SK-N-SH (cell line): ENCODE measurements around the gene STARD10. TPM values are rescaled to one million over a fixed set of nuclear protein-coding genes. Genes with fewer than 3 reads are reported as not detected.

Source experiments
- CTCF ChIA-PET: fragments of 300-600, 350-600 bp; formaldehyde crosslinking; extraction: SDS; loops from one replicate; lab custom pipeline; 2021; lab: Yijun Ruan, JAX
- POLR2A ChIA-PET: fragments of 350-600 bp; sonication (Branson Sonifier 250); formaldehyde crosslinking; extraction: SDS; loops from one replicate; lab custom pipeline; 2020; ENCODE audit warnings: antibody characterized with exemption, inconsistent platforms; lab: Yijun Ruan, JAX
- DNase-seq: peaks from one replicate; pipeline ENCODE4 v3.0.0; 2012
- H2AFZ ChIP-seq: fragments of 200-600 bp; sonication (generic); 2 replicates; pipeline ENCODE4 v1.8.1; 2016; ENCODE audit warnings: antibody characterized with exemption, mild to moderate bottlenecking, low read depth
- H3F3A ChIP-seq: fragments of 200-600 bp; sonication (generic); replicated peaks from 2 replicates; pipeline ENCODE3; 2016; ENCODE audit warnings: antibody characterized with exemption, mild to moderate bottlenecking; ENCODE audit not compliant: insufficient read depth
- H3K27ac ChIP-seq, 2 experiments: fragments of 200-500 bp in 1 of 2; fragments of 200-600 bp in 1 of 2; sonication (Bioruptor generic) in 1 of 2; sonication (generic), shearing (Covaris generic) in 1 of 2; 2 replicates each; pipeline versions ENCODE4 v1.5.1 to v1.6.1; 2014 to 2016; ENCODE audit warnings: low read depth in 2 of 2, inconsistent platforms in 1 of 2, low read length in 1 of 2, mild to moderate bottlenecking in 1 of 2, mixed read lengths in 1 of 2
- H3K27me3 ChIP-seq: fragments of 200-600 bp; sonication (generic), shearing (Covaris generic); 2 replicates; pipeline ENCODE4 v1.6.1; 2016; ENCODE audit warnings: mixed run types; ENCODE audit not compliant: insufficient read depth
- H3K36me3 ChIP-seq, 2 experiments: fragments of 200-500 bp in 1 of 2; fragments of 200-600 bp in 1 of 2; sonication (Bioruptor generic) in 1 of 2; sonication (generic) in 1 of 2; replicated peaks in 1 of 2; 2 replicates each; pipeline versions ENCODE3 to v1.5.1; 2014 to 2016; ENCODE audit warnings: low read length in 1 of 2, mild to moderate bottlenecking in 1 of 2; ENCODE audit not compliant: insufficient read depth in 2 of 2, control insufficient read depth in 1 of 2
- H3K4me1 ChIP-seq, 2 experiments: fragments of 200-500 bp in 1 of 2; fragments of 200-600 bp in 1 of 2; sonication (Bioruptor generic) in 1 of 2; sonication (generic), shearing (Covaris generic) in 1 of 2; 2 replicates each; pipeline versions ENCODE4 v1.5.1 to v1.6.1; 2014 to 2016; ENCODE audit warnings: low read depth in 1 of 2, low read length in 1 of 2, mixed run types in 1 of 2; ENCODE audit not compliant: insufficient read depth in 2 of 2, control insufficient read depth in 1 of 2
- H3K4me2 ChIP-seq: fragments of 200-600 bp; sonication (generic), shearing (Covaris generic); 2 replicates; pipeline ENCODE4 v1.6.1; 2017; ENCODE audit warnings: mixed run types
- H3K4me3 ChIP-seq, 2 experiments: fragments of 200-500 bp in 1 of 2; fragments of 200-600 bp in 1 of 2; sonication (Bioruptor generic) in 1 of 2; sonication (generic), shearing (Covaris generic) in 1 of 2; 2 replicates each; pipeline versions ENCODE4 v1.5.1 to v1.8.1; 2014 to 2016; ENCODE audit warnings: low read depth in 2 of 2, inconsistent platforms in 1 of 2, low read length in 1 of 2, mild to moderate bottlenecking in 1 of 2, mixed read lengths in 1 of 2, moderate library complexity in 1 of 2
- H3K79me2 ChIP-seq: fragments of 200-600 bp; sonication (generic); 2 replicates; pipeline ENCODE4 v1.8.1; 2017; ENCODE audit warnings: mild to moderate bottlenecking; ENCODE audit not compliant: insufficient read depth
- H3K9ac ChIP-seq: fragments of 200-600 bp; sonication (generic); 2 replicates; pipeline ENCODE4 v1.6.1; 2017; ENCODE audit warnings: mixed run types
- H3K9me2 ChIP-seq: fragments of 200-600 bp; sonication (generic); 2 replicates; pipeline ENCODE4 v1.6.1; 2017; ENCODE audit warnings: mixed run types
- H3K9me3 ChIP-seq: fragments of 200-600 bp; sonication (generic); 2 replicates; pipeline ENCODE4 v1.6.1; 2017; ENCODE audit warnings: mixed run types, mild to moderate bottlenecking, moderate library complexity
- H4K20me1 ChIP-seq: fragments of 200-600 bp; sonication (generic); 2 replicates; pipeline ENCODE4 v1.6.1; 2017; ENCODE audit warnings: mild to moderate bottlenecking, mixed run types; ENCODE audit not compliant: insufficient read depth
- FOSL2 ChIP-seq: IDR thresholded peaks from 2 replicates; pipeline ENCODE4 v1.4.0; 2012; ENCODE audit warnings: low read depth, mild to moderate bottlenecking, moderate library complexity, borderline replicate concordance
- FOXM1 ChIP-seq: IDR thresholded peaks from 2 replicates; pipeline ENCODE4 v1.4.0; 2012; ENCODE audit warnings: low read depth, mild to moderate bottlenecking
- MXI1 ChIP-seq: IDR thresholded peaks from 2 replicates; pipeline ENCODE4 v1.6.1; 2012; ENCODE audit warnings: mild to moderate bottlenecking, low read depth, low read length, improper control_type of control experiment
- NRF1 ChIP-seq: IDR thresholded peaks from 2 replicates; pipeline ENCODE4 v1.6.1; 2012; ENCODE audit warnings: low read depth, mild to moderate bottlenecking, low read length
- RAD21 ChIP-seq: IDR thresholded peaks from 2 replicates; pipeline ENCODE4 v1.6.1; 2012; ENCODE audit warnings: mild to moderate bottlenecking, low read length
- RCOR1 ChIP-seq: fragments of 150-350 bp; IDR thresholded peaks from 2 replicates; pipeline ENCODE4 v1.6.1; 2017; ENCODE audit warnings: antibody characterized with exemption, low read length
- RXRA ChIP-seq: IDR thresholded peaks from 2 replicates; pipeline ENCODE4 v1.4.0; 2012; ENCODE audit warnings: low read depth, mild to moderate bottlenecking, borderline replicate concordance
- SMC3 ChIP-seq: IDR thresholded peaks from 2 replicates; pipeline ENCODE4 v1.6.1; 2012; ENCODE audit warnings: low read depth, low read length, improper control_type of control experiment
- TCF12 ChIP-seq: IDR thresholded peaks from 2 replicates; pipeline ENCODE4 v1.4.0; 2012
- TEAD4 ChIP-seq: IDR thresholded peaks from 2 replicates; pipeline ENCODE4 v1.4.0; 2012; ENCODE audit warnings: mild to moderate bottlenecking, borderline replicate concordance; ENCODE audit not compliant: insufficient read depth
- YY1 ChIP-seq: IDR thresholded peaks from 2 replicates; pipeline ENCODE4 v1.4.0; 2012; ENCODE audit warnings: low read depth, mild to moderate bottlenecking
- WGBS: methylation state at CpG from one replicate; pipeline ENCODE4 v1.1.6; 2017; ENCODE audit warnings: low lambda C conversion rate; 5-methylcytosine and 5-hydroxymethylcytosine counted together
- polyA plus RNA-seq, 3 experiments: library from polyadenylated mRNA; depleted of rRNA; stranded (reverse); fragments of >200 nt; gene quantifications; 2 replicates each; pipeline ENCODE4 v1.2.3, GENCODE V29; 2012
- TF ChIP-seq, protein P1 (sequence below): IDR thresholded peaks from 2 replicates; pipeline ENCODE4 v1.4.0; 2012; ENCODE audit warnings: low read depth, borderline replicate concordance
- TF ChIP-seq, protein P2 (sequence below): fragments of 150-350 bp; IDR thresholded peaks from 2 replicates; pipeline ENCODE4 v1.6.1; 2016; ENCODE audit warnings: mild to moderate bottlenecking, low read depth, low read length
- TF ChIP-seq, protein P3 (sequence below): IDR thresholded peaks from 2 replicates; pipeline ENCODE4 v1.4.0; 2012; ENCODE audit warnings: low read depth
- TF ChIP-seq, protein P4 (sequence below): fragments of 200-600 bp; sonication (generic); IDR thresholded peaks from 2 replicates; pipeline ENCODE4 v1.6.1; 2017; ENCODE audit warnings: antibody characterized with exemption, mild to moderate bottlenecking, moderate library complexity
- TF ChIP-seq, protein P5 (sequence below): IDR thresholded peaks from 2 replicates; pipeline ENCODE4; 2012
- TF ChIP-seq, protein P6 (sequence below): IDR thresholded peaks from 2 replicates; pipeline ENCODE4 v1.4.0; 2012; ENCODE audit warnings: low read depth, borderline replicate concordance

The STARD10 gene
- polyA plus RNA-seq, 1 of the 3 experiments (the other 2 are of a cell fraction) = 47.7 TPM

DNA sequence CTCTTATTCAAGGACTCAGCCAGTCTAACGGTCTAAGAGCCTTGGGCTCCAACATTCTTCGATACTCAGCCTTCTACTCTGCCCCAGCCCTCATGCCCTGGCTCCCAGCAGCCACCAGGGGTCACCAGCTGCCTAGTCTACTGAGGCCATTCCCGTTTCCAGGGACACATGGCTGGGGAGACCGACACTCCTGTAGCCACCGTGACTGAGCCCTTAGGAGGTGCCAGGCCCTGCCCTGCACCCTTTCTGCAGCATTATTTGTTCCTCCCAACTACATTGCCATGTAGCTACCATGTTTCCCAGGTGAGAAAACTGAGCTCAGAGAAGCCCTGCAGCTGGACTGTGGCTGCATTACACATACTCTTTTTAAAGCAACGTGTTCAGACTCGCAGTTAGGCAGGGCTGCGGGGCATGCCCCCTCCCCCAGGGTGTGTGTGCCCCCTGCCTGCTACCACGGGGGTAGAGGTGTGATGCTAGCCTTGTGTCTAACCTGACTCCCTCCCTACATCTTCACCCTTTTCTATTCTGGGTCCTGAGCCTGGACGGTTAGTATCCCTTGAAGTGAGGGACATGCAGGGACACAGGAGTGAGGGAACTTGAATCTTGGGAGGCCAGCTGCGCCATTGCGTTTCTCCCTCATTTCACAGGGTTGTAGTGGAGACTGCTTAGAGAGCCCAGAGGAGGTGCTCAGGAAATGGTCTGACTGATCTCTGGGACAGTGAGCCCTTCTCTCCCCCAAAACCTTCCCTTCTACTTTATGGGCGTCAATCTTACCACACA, 37.9 kb upstream of the STARD10 start:
- no peaks in the 10 kb centered on the region for H3K79me2 ChIP-seq
- H3K9me3 ChIP-seq = no peaks in the 10 kb centered on the region
- H2AFZ ChIP-seq = no peak overlapping the region
- no peak overlapping the region for H3K4me2 ChIP-seq
- CTCF ChIA-PET = interaction anchor here (0.6 to 11.4 kb wide), 62 partner anchors 9 to 626 kb away, joined by 3 to 271 read pairs (median 4); partner anchors contain the start of genes ATG16L2 and FCHSD2
- H3K9ac ChIP-seq = no peak overlapping the region
- POLR2A ChIA-PET = interaction anchor here (1.1 to 1.4 kb wide), 2 partner anchors 345 to 346 kb away, joined by 3 to 8 read pairs; no protein-coding TSS in a partner anchor
- WGBS = 57% methylated on average over 13 of the region's 13 CpGs
- DNase-seq = peak; percentile 88
- H3K27me3 ChIP-seq = no peaks in the 10 kb centered on the region
- H3F3A ChIP-seq = no peaks in the 10 kb centered on the region
- H3K4me1 ChIP-seq = peaks cover 5 to 10% of the 10 kb centered on the region in 2 experiments; a peak in 2 of 4 replicates
- no peaks in the 10 kb centered on the region for H3K36me3 ChIP-seq
- no peak overlapping the region; a peak in 1 of 4 replicates for H3K27ac ChIP-seq
- peak; percentile 81; the same call in 1 of the 2 replicates for TF ChIP-seq MXI1
- peak; percentile 99 for TF ChIP-seq SMC3
- TF ChIP-seq, protein P1, sequence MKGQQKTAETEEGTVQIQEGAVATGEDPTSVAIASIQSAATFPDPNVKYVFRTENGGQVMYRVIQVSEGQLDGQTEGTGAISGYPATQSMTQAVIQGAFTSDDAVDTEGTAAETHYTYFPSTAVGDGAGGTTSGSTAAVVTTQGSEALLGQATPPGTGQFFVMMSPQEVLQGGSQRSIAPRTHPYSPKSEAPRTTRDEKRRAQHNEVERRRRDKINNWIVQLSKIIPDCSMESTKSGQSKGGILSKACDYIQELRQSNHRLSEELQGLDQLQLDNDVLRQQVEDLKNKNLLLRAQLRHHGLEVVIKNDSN = no peak
- TF ChIP-seq, protein P2, sequence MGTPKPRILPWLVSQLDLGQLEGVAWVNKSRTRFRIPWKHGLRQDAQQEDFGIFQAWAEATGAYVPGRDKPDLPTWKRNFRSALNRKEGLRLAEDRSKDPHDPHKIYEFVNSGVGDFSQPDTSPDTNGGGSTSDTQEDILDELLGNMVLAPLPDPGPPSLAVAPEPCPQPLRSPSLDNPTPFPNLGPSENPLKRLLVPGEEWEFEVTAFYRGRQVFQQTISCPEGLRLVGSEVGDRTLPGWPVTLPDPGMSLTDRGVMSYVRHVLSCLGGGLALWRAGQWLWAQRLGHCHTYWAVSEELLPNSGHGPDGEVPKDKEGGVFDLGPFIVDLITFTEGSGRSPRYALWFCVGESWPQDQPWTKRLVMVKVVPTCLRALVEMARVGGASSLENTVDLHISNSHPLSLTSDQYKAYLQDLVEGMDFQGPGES = no peak
- 0 out of 2 replicates have a peak, but pooled peaks have one; percentile 27 for TF ChIP-seq NRF1
- TF ChIP-seq, protein P3, sequence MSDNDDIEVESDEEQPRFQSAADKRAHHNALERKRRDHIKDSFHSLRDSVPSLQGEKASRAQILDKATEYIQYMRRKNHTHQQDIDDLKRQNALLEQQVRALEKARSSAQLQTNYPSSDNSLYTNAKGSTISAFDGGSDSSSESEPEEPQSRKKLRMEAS = peak; percentile 42; the same call in 1 of the 2 replicates
- TF ChIP-seq, protein P4, sequence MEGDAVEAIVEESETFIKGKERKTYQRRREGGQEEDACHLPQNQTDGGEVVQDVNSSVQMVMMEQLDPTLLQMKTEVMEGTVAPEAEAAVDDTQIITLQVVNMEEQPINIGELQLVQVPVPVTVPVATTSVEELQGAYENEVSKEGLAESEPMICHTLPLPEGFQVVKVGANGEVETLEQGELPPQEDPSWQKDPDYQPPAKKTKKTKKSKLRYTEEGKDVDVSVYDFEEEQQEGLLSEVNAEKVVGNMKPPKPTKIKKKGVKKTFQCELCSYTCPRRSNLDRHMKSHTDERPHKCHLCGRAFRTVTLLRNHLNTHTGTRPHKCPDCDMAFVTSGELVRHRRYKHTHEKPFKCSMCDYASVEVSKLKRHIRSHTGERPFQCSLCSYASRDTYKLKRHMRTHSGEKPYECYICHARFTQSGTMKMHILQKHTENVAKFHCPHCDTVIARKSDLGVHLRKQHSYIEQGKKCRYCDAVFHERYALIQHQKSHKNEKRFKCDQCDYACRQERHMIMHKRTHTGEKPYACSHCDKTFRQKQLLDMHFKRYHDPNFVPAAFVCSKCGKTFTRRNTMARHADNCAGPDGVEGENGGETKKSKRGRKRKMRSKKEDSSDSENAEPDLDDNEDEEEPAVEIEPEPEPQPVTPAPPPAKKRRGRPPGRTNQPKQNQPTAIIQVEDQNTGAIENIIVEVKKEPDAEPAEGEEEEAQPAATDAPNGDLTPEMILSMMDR = peak; percentile 97
- TF ChIP-seq RAD21 = peak; percentile 98
- H3K4me3 ChIP-seq = no peak overlapping the region; a peak in 1 of 4 replicates
- H4K20me1 ChIP-seq = no peaks in the 10 kb centered on the region
- H3K9me2 ChIP-seq = no peaks in the 10 kb centered on the region

DNA sequence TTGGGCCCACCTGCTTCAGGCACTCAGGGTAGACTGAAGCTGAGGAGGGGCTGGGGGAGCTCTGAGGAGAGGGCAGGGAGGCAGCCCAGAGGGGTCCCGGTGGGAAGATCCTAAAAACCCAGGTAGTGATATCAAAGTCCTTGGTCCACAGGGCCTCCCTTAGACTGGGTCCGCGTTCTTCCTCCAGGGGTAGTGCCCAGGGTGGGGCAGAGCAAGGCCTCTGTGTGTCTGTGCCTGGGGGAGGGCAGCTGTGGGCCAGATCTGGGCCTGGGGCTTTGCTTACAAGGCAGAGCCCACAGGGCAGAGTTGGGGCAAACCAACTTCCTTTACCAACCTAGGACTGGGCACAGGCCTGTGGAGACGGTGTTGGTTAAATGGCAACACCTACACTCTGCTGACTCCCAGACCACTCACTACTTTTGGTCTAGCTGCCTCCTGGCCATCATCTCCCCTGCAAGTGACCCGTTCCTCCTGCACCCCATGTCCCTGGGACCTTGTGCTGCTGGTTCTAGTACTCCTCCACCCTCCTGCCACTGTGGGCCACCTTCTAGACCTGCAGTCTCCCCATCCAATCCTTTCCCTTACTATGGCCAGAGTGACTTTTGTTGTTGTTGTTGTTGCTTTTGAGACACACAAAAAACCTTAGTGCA, 36.2 kb upstream of the STARD10 start:
- Histone ChIP-seq H3K4me3 (no peak overlapping the region), H3K36me3 (no peaks in the 10 kb centered on the region), H3F3A (no peaks in the 10 kb centered on the region), H2AFZ (no peak overlapping the region), H3K27me3 (no peaks in the 10 kb centered on the region), H3K9me3 (no peaks in the 10 kb centered on the region), H4K20me1 (no peaks in the 10 kb centered on the region), H3K79me2 (no peaks in the 10 kb centered on the region), H3K9me2 (no peaks in the 10 kb centered on the region), H3K4me1 (peaks cover 5 to 6% of the 10 kb centered on the region in 2 experiments; a peak in 2 of 4 replicates), H3K27ac (no peak overlapping the region), H3K4me2 (no peak overlapping the region), H3K9ac (no peak overlapping the region)
- 89% methylated on average over 5 of the region's 5 CpGs for WGBS
- CTCF ChIA-PET = interaction anchor here (0.9 to 11.4 kb wide), 10 partner anchors 11 to 464 kb away, joined by 3 to 271 read pairs (median 20); partner anchors contain the start of genes ATG16L2 and FCHSD2
- DNase-seq = no peak
- POLR2A ChIA-PET = interaction anchor here (0.6 to 1.1 kb wide), 2 partner anchors 7 to 15 kb away, joined by 3 to 4 read pairs; no protein-coding TSS in a partner anchor
- TF ChIP-seq FOXM1 (no peak), TEAD4 (no peak), YY1 (no peak), MXI1 (no peak), RCOR1 (no peak), RXRA (no peak), FOSL2 (no peak), TCF12 (no peak)
- TF ChIP-seq, protein P5, sequence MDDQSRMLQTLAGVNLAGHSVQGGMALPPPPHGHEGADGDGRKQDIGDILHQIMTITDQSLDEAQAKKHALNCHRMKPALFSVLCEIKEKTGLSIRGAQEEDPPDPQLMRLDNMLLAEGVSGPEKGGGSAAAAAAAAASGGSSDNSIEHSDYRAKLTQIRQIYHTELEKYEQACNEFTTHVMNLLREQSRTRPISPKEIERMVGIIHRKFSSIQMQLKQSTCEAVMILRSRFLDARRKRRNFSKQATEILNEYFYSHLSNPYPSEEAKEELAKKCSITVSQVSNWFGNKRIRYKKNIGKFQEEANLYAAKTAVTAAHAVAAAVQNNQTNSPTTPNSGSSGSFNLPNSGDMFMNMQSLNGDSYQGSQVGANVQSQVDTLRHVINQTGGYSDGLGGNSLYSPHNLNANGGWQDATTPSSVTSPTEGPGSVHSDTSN = no peak
- TF ChIP-seq, protein P6, sequence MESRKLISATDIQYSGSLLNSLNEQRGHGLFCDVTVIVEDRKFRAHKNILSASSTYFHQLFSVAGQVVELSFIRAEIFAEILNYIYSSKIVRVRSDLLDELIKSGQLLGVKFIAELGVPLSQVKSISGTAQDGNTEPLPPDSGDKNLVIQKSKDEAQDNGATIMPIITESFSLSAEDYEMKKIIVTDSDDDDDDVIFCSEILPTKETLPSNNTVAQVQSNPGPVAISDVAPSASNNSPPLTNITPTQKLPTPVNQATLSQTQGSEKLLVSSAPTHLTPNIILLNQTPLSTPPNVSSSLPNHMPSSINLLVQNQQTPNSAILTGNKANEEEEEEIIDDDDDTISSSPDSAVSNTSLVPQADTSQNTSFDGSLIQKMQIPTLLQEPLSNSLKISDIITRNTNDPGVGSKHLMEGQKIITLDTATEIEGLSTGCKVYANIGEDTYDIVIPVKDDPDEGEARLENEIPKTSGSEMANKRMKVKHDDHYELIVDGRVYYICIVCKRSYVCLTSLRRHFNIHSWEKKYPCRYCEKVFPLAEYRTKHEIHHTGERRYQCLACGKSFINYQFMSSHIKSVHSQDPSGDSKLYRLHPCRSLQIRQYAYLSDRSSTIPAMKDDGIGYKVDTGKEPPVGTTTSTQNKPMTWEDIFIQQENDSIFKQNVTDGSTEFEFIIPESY = no peak
- TF ChIP-seq, protein P3 = no peak
